ENCODE results near the gene CLINT1.

The CLINT1 gene

GRCh38 chr5:157802736-157803135 lies 56.2 kb downstream of the CLINT1 start:
- Histone ChIP-seq H3K27me3 (replicated peaks; ENCODE audit: control insufficient read depth, insufficient read depth, low read length, poor library complexity, severe bottlenecking) (no peaks in the 10 kb centered on the region), H3K9me3 (ENCODE audit: control insufficient read depth, low read length) (no peaks in the 10 kb centered on the region), H3K4me1 (ENCODE audit: control insufficient read depth, insufficient read depth, low read length, poor library complexity, severe bottlenecking) (no peaks in the 10 kb centered on the region), H3K36me3 (ENCODE audit: control insufficient read depth, insufficient read depth, low read length) (peaks cover 26% of the 10 kb centered on the region), H3K27ac (ENCODE audit: insufficient read depth, low read length, poor library complexity, severe bottlenecking) (no peak overlapping the region), H3K4me3 (ENCODE audit: insufficient read depth, low read depth, low read length, poor library complexity, severe bottlenecking) (no peak overlapping the region)
- DNase-seq: no peak

- Histone ChIP-seq H3K9me3 (ENCODE audit: control insufficient read depth, low read length) (no peaks in the 10 kb centered on the region), H3K4me3 (ENCODE audit: insufficient read depth, low read depth, low read length, poor library complexity, severe bottlenecking) (no peak overlapping the region), H3K36me3 (ENCODE audit: control insufficient read depth, insufficient read depth, low read length) (peaks cover 17% of the 10 kb centered on the region), H3K4me1 (ENCODE audit: control insufficient read depth, insufficient read depth, low read length, poor library complexity, severe bottlenecking) (no peaks in the 10 kb centered on the region), H3K27ac (ENCODE audit: insufficient read depth, low read length, poor library complexity, severe bottlenecking) (no peak overlapping the region), H3K27me3 (replicated peaks; ENCODE audit: control insufficient read depth, insufficient read depth, low read length, poor library complexity, severe bottlenecking) (no peaks in the 10 kb centered on the region)
- no peak for DNase-seq
Measured at GRCh38 chr5:157800137-157800536, 58.8 kb downstream of the CLINT1 start.

- Histone ChIP-seq H3K4me1 (ENCODE audit: control insufficient read depth, insufficient read depth, low read length, poor library complexity, severe bottlenecking) (no peaks in the 10 kb centered on the region), H3K4me3 (ENCODE audit: insufficient read depth, low read depth, low read length, poor library complexity, severe bottlenecking) (no peak overlapping the region), H3K27me3 (replicated peaks; ENCODE audit: control insufficient read depth, insufficient read depth, low read length, poor library complexity, severe bottlenecking) (no peaks in the 10 kb centered on the region), H3K9me3 (ENCODE audit: control insufficient read depth, low read length) (no peaks in the 10 kb centered on the region), H3K27ac (ENCODE audit: insufficient read depth, low read length, poor library complexity, severe bottlenecking) (no peak overlapping the region), H3K36me3 (ENCODE audit: control insufficient read depth, insufficient read depth, low read length) (peaks cover 19% of the 10 kb centered on the region)
- no peak for DNase-seq
Measured at GRCh38 chr5:157799578-157799977, 59.4 kb downstream of the CLINT1 start.

GRCh38 chr5:157793301-157793700 lies 65.6 kb downstream of the CLINT1 start:
- H3K4me1 ChIP-seq (ENCODE audit: control insufficient read depth, insufficient read depth, low read length, poor library complexity, severe bottlenecking): no peaks in the 10 kb centered on the region
- H3K36me3 ChIP-seq (ENCODE audit: control insufficient read depth, insufficient read depth, low read length): peaks cover 28% of the 10 kb centered on the region
- H3K4me3 ChIP-seq (ENCODE audit: insufficient read depth, low read depth, low read length, poor library complexity, severe bottlenecking): no peak overlapping the region
- no peak for DNase-seq
- no peak overlapping the region for H3K27ac ChIP-seq (ENCODE audit: insufficient read depth, low read length, poor library complexity, severe bottlenecking)
- H3K27me3 ChIP-seq (replicated peaks; ENCODE audit: control insufficient read depth, insufficient read depth, low read length, poor library complexity, severe bottlenecking): no peaks in the 10 kb centered on the region
- no peaks in the 10 kb centered on the region for H3K9me3 ChIP-seq (ENCODE audit: control insufficient read depth, low read length)

GRCh38 chr5:157785801-157786200 lies 73.1 kb downstream of the CLINT1 start:
- DNase-seq: no peak
- no peaks in the 10 kb centered on the region for H3K9me3 ChIP-seq (ENCODE audit: control insufficient read depth, low read length)
- no peak overlapping the region for H3K4me3 ChIP-seq (ENCODE audit: insufficient read depth, low read depth, low read length, poor library complexity, severe bottlenecking)
- H3K4me1 ChIP-seq (ENCODE audit: control insufficient read depth, insufficient read depth, low read length, poor library complexity, severe bottlenecking): no peaks in the 10 kb centered on the region
- no peaks in the 10 kb centered on the region for H3K27me3 ChIP-seq (replicated peaks; ENCODE audit: control insufficient read depth, insufficient read depth, low read length, poor library complexity, severe bottlenecking)
- peaks cover 28% of the 10 kb centered on the region for H3K36me3 ChIP-seq (ENCODE audit: control insufficient read depth, insufficient read depth, low read length)
- H3K27ac ChIP-seq (ENCODE audit: insufficient read depth, low read length, poor library complexity, severe bottlenecking): no peak overlapping the region

- Histone ChIP-seq H3K4me3 (ENCODE audit: insufficient read depth, low read depth, low read length, poor library complexity, severe bottlenecking) (no peak overlapping the region), H3K9me3 (ENCODE audit: control insufficient read depth, low read length) (no peaks in the 10 kb centered on the region), H3K27ac (ENCODE audit: insufficient read depth, low read length, poor library complexity, severe bottlenecking) (no peak overlapping the region), H3K36me3 (ENCODE audit: control insufficient read depth, insufficient read depth, low read length) (no peaks in the 10 kb centered on the region), H3K4me1 (ENCODE audit: control insufficient read depth, insufficient read depth, low read length, poor library complexity, severe bottlenecking) (no peaks in the 10 kb centered on the region), H3K27me3 (replicated peaks; ENCODE audit: control insufficient read depth, insufficient read depth, low read length, poor library complexity, severe bottlenecking) (no peaks in the 10 kb centered on the region)
- DNase-seq: no peak
Measured at GRCh38 chr5:157779221-157779620, 79.7 kb downstream of the CLINT1 start.

- H3K36me3 ChIP-seq (ENCODE audit: control insufficient read depth, insufficient read depth, low read length): no peaks in the 10 kb centered on the region
- H3K9me3 ChIP-seq (ENCODE audit: control insufficient read depth, low read length): no peaks in the 10 kb centered on the region
- H3K4me1 ChIP-seq (ENCODE audit: control insufficient read depth, insufficient read depth, low read length, poor library complexity, severe bottlenecking): no peaks in the 10 kb centered on the region
- no peak overlapping the region for H3K4me3 ChIP-seq (ENCODE audit: insufficient read depth, low read depth, low read length, poor library complexity, severe bottlenecking)
- no peak for DNase-seq
- no peak overlapping the region for H3K27ac ChIP-seq (ENCODE audit: insufficient read depth, low read length, poor library complexity, severe bottlenecking)
- no peaks in the 10 kb centered on the region for H3K27me3 ChIP-seq (replicated peaks; ENCODE audit: control insufficient read depth, insufficient read depth, low read length, poor library complexity, severe bottlenecking)
Measured at GRCh38 chr5:157778121-157778805, 80.7 kb downstream of the CLINT1 start.

- Histone ChIP-seq H3K36me3 (ENCODE audit: control insufficient read depth, insufficient read depth, low read length) (no peaks in the 10 kb centered on the region), H3K27ac (ENCODE audit: insufficient read depth, low read length, poor library complexity, severe bottlenecking) (no peak overlapping the region), H3K9me3 (ENCODE audit: control insufficient read depth, low read length) (no peaks in the 10 kb centered on the region)
Measured at GRCh38 chr5:157772127-157772526, 86.8 kb downstream of the CLINT1 start.

GRCh38 chr5:157770665-157771064 lies 88.3 kb downstream of the CLINT1 start:
- Histone ChIP-seq H3K27me3 (replicated peaks; ENCODE audit: control insufficient read depth, insufficient read depth, low read length, poor library complexity, severe bottlenecking) (no peaks in the 10 kb centered on the region), H3K9me3 (ENCODE audit: control insufficient read depth, low read length) (no peaks in the 10 kb centered on the region), H3K4me3 (ENCODE audit: insufficient read depth, low read depth, low read length, poor library complexity, severe bottlenecking) (no peak overlapping the region), H3K36me3 (ENCODE audit: control insufficient read depth, insufficient read depth, low read length) (no peaks in the 10 kb centered on the region), H3K4me1 (ENCODE audit: control insufficient read depth, insufficient read depth, low read length, poor library complexity, severe bottlenecking) (no peaks in the 10 kb centered on the region), H3K27ac (ENCODE audit: insufficient read depth, low read length, poor library complexity, severe bottlenecking) (no peak overlapping the region)
- no peak for DNase-seq

More at GRCh38 chr5:157772127-157772526, 86.8 kb downstream of the CLINT1 start:
- Histone ChIP-seq H3K27me3 (replicated peaks; ENCODE audit: control insufficient read depth, insufficient read depth, low read length, poor library complexity, severe bottlenecking) (no peaks in the 10 kb centered on the region), H3K4me1 (ENCODE audit: control insufficient read depth, insufficient read depth, low read length, poor library complexity, severe bottlenecking) (no peaks in the 10 kb centered on the region), H3K4me3 (ENCODE audit: insufficient read depth, low read depth, low read length, poor library complexity, severe bottlenecking) (no peak overlapping the region)
- DNase-seq: no peak

- H3K36me3 ChIP-seq (ENCODE audit: control insufficient read depth, insufficient read depth, low read length): no peaks in the 10 kb centered on the region
- H3K4me1 ChIP-seq (ENCODE audit: control insufficient read depth, insufficient read depth, low read length, poor library complexity, severe bottlenecking): no peaks in the 10 kb centered on the region
- H3K9me3 ChIP-seq (ENCODE audit: control insufficient read depth, low read length): no peaks in the 10 kb centered on the region
- no peaks in the 10 kb centered on the region for H3K27me3 ChIP-seq (replicated peaks; ENCODE audit: control insufficient read depth, insufficient read depth, low read length, poor library complexity, severe bottlenecking)
- H3K27ac ChIP-seq (ENCODE audit: insufficient read depth, low read length, poor library complexity, severe bottlenecking): no peak overlapping the region
- no peak for DNase-seq
- H3K4me3 ChIP-seq (ENCODE audit: insufficient read depth, low read depth, low read length, poor library complexity, severe bottlenecking): no peak overlapping the region
Measured at GRCh38 chr5:157767689-157768088, 91.3 kb downstream of the CLINT1 start.
